22Rv1 (cell line): Measurements from ENCODE around the gene CST6.

ENCODE experiments used
- ZFX ChIP-seq: fragments of 450-650 bp; IDR thresholded peaks from 2 replicates; pipeline ENCODE4 v1.6.1; 2017; ENCODE audit warnings: antibody characterized with exemption, borderline replicate concordance
- TF ChIP-seq, protein P1 (sequence below): fragments of 450-650 bp; IDR thresholded peaks from 2 replicates; pipeline ENCODE4 v1.5.1; 2017; ENCODE audit warnings: mild to moderate bottlenecking

DNA sequence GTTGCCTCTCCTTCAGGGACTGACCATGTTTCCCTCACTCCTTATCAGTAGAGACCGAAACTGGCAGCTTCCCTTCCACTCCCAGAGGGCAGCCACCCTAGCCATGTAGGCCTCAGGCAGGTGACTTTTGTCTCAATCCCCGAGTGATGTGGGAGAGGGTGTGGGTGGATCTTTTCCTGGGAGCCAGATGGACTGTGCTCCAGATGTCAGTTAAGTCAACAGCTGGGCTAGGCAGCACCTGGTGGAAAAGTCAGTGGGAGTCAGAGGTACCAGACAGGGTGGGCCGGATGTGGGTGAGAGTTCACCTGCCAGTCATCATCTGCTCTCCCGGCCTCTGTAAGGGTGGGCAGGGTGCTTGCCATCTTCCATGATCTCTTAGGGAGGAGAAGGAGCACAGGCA, 7.6 kb upstream of the CST6 start:
- TF ChIP-seq, protein P1, sequence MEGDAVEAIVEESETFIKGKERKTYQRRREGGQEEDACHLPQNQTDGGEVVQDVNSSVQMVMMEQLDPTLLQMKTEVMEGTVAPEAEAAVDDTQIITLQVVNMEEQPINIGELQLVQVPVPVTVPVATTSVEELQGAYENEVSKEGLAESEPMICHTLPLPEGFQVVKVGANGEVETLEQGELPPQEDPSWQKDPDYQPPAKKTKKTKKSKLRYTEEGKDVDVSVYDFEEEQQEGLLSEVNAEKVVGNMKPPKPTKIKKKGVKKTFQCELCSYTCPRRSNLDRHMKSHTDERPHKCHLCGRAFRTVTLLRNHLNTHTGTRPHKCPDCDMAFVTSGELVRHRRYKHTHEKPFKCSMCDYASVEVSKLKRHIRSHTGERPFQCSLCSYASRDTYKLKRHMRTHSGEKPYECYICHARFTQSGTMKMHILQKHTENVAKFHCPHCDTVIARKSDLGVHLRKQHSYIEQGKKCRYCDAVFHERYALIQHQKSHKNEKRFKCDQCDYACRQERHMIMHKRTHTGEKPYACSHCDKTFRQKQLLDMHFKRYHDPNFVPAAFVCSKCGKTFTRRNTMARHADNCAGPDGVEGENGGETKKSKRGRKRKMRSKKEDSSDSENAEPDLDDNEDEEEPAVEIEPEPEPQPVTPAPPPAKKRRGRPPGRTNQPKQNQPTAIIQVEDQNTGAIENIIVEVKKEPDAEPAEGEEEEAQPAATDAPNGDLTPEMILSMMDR, result no peak
- TF ChIP-seq ZFX, result no peak
